Neuronal stem cell (in vitro differentiated cells): ENCODE measurements around the gene STK32C.
A peak's percentile ranks its signal among the peaks of the same experiment; 100 is the strongest.

Source experiments
- DNase-seq: peaks from one replicate; pipeline ENCODE4 v3.0.0-alpha.2; 2013; ENCODE audit warnings: low spot score
- H2AFZ ChIP-seq: one replicate; pipeline ENCODE4 v1.6.1; 2013; ENCODE audit warnings: mild to moderate bottlenecking, low read length, inconsistent platforms
- H2AK5ac ChIP-seq: 2 replicates; pipeline ENCODE4 v1.6.1; 2013; ENCODE audit warnings: low read depth, mild to moderate bottlenecking, inconsistent platforms, low read length, moderate library complexity, mixed read lengths
- H2BK120ac ChIP-seq: 2 replicates; pipeline ENCODE4 v1.6.1; 2013; ENCODE audit warnings: low read depth, mild to moderate bottlenecking, inconsistent platforms, low read length, moderate library complexity, mixed read lengths
- H2BK12ac ChIP-seq: one replicate; pipeline ENCODE4 v1.6.1; 2013; ENCODE audit warnings: low read length, inconsistent platforms
- H2BK15ac ChIP-seq: 2 replicates; pipeline ENCODE4 v1.6.1; 2013; ENCODE audit warnings: mild to moderate bottlenecking, low read length, inconsistent platforms, mixed read lengths
- H2BK5ac ChIP-seq: one replicate; pipeline ENCODE4 v1.6.1; 2013; ENCODE audit warnings: inconsistent platforms, mild to moderate bottlenecking, low read length, moderate library complexity
- H3K14ac ChIP-seq: one replicate; pipeline ENCODE4 v1.6.1; 2013; ENCODE audit warnings: low read length, inconsistent platforms
- H3K18ac ChIP-seq: 2 replicates; pipeline ENCODE4 v1.6.1; 2013; ENCODE audit warnings: low read length, inconsistent platforms
- H3K23ac ChIP-seq: 2 replicates; pipeline ENCODE4 v1.6.1; 2013; ENCODE audit warnings: low read depth, mild to moderate bottlenecking, mixed read lengths, low read length, inconsistent platforms; ENCODE audit not compliant: poor library complexity
- H3K27ac ChIP-seq: replicated peaks from 3 replicates; pipeline ENCODE4 v1.5.1; 2013; ENCODE audit warnings: low read length, inconsistent platforms
- H3K27me3 ChIP-seq, 3 experiments: 2 replicates each; pipeline ENCODE4 v1.6.1; 2013; ENCODE audit warnings: low read length in 3 of 3, mild to moderate bottlenecking in 2 of 3, inconsistent platforms in 1 of 3, low read depth in 1 of 3, mixed read lengths in 1 of 3, moderate library complexity in 1 of 3; ENCODE audit not compliant: control insufficient read depth in 3 of 3, insufficient read depth in 3 of 3
- H3K36me3 ChIP-seq, 2 donors: replicated peaks in 1 of 2; 2 replicates each; pipeline ENCODE4 v1.6.1; 2013; ENCODE audit warnings: low read length in 2 of 2; ENCODE audit not compliant: control insufficient read depth in 2 of 2, insufficient read depth in 2 of 2
- H3K4ac ChIP-seq: 2 replicates; pipeline ENCODE4 v1.6.1; 2013; ENCODE audit warnings: inconsistent platforms, mild to moderate bottlenecking, low read length, moderate library complexity
- H3K4me1 ChIP-seq, 2 donors: 1 replicate in 1 of 2; 2 replicates in 1 of 2; pipeline ENCODE4 v1.6.1; 2013; ENCODE audit warnings: low read length in 2 of 2, low read depth in 1 of 2; ENCODE audit not compliant: control insufficient read depth in 2 of 2, insufficient read depth in 1 of 2
- H3K4me2 ChIP-seq: one replicate; pipeline ENCODE4 v1.6.1; 2013; ENCODE audit warnings: mild to moderate bottlenecking, low read length, inconsistent platforms; ENCODE audit not compliant: insufficient read depth, poor library complexity, severe bottlenecking
- H3K4me3 ChIP-seq, 2 donors: 2 replicates each; pipeline ENCODE4 v1.5.1; 2013; ENCODE audit warnings: low read length in 2 of 2, mild to moderate bottlenecking in 2 of 2, inconsistent platforms in 1 of 2, moderate library complexity in 1 of 2
- H3K79me1 ChIP-seq: one replicate; pipeline ENCODE4 v1.6.1; 2013; ENCODE audit warnings: low read depth, mild to moderate bottlenecking, inconsistent platforms, low read length, moderate library complexity
- H3K9ac ChIP-seq: one replicate; pipeline ENCODE4 v1.6.1; 2013; ENCODE audit warnings: mild to moderate bottlenecking, low read depth, low read length, inconsistent platforms; ENCODE audit not compliant: poor library complexity
- H3K9me3 ChIP-seq, 2 donors: replicated peaks in 1 of 2; 2 replicates each; pipeline versions ENCODE3 to v1.6.1; 2013; ENCODE audit warnings: low read length in 2 of 2, mild to moderate bottlenecking in 2 of 2, inconsistent platforms in 1 of 2, low read depth in 1 of 2, mixed read lengths in 1 of 2, moderate library complexity in 1 of 2; ENCODE audit not compliant: control insufficient read depth in 2 of 2, insufficient read depth in 1 of 2
- H4K8ac ChIP-seq: one replicate; pipeline ENCODE4 v1.6.1; 2013; ENCODE audit warnings: low read depth, mild to moderate bottlenecking, inconsistent platforms, low read length, moderate library complexity
- H4K91ac ChIP-seq: one replicate; pipeline ENCODE4 v1.6.1; 2013; ENCODE audit warnings: low read length, low read depth, mild to moderate bottlenecking, inconsistent platforms; ENCODE audit not compliant: poor library complexity
- WGBS, 2 donors: extraction: QIAGEN DNeasy Blood & Tissue Kit; methylation state at CpG; one replicate each; pipeline ENCODE4 v1.1.7; 2013; ENCODE audit warnings: missing lambda C conversion rate in 2 of 2, mixed read lengths in 1 of 2; ENCODE audit not compliant: insufficient read length in 2 of 2, insufficient replicate concordance in 1 of 2; ENCODE audit errors: extremely low coverage in 2 of 2; 5-methylcytosine and 5-hydroxymethylcytosine counted together

Gene STK32C

DNA sequence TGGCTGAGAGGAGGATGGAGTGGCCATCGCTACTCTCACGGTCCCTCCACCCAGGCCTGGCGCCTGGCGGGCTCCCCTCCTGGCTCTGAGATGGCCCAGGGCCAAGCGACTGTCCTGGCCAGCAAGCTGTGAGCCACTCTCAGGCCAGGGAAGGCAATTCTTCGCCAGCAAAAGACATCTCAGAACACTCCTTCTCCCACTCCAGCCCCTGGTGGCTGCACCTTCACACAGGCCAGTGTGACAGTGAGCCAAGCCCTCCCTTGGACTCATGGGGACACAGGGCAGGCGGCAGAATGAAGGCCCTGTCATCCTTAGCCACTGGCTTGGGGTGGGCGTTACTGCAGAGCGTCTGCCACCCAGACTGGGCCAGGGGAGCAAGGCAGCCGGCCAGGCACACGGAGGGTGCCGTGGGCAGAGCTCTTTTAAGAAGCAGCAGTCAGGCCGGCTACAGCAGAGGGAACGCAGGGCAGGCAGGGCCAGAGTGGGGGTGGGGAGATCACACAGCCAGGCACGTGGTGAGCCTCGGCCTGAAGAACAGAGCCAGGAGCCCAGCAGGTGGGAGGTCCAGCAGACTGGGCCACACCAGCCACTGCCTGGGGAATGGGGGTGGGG, 14.4 kb downstream of the STK32C start:
- no peak overlapping the region for H2BK120ac ChIP-seq
- H2AFZ ChIP-seq: peak overlapping the region; percentile 75
- no peak overlapping the region for H3K4ac ChIP-seq
- H3K4me1 ChIP-seq: peaks cover 12 to 18% of the 10 kb centered on the region in 2 donors
- H3K79me1 ChIP-seq: no peaks in the 10 kb centered on the region
- no peak overlapping the region for H3K14ac ChIP-seq
- DNase-seq: no peak
- no peaks in the 10 kb centered on the region for H3K36me3 ChIP-seq
- peak overlapping the region; percentile 87 for H3K18ac ChIP-seq
- H2AK5ac ChIP-seq: no peak overlapping the region
- no peak overlapping the region for H4K91ac ChIP-seq
- H3K27me3 ChIP-seq: no peaks in the 10 kb centered on the region
- no peak overlapping the region for H3K27ac ChIP-seq
- H2BK5ac ChIP-seq: no peak overlapping the region
- H3K9me3 ChIP-seq: no peaks in the 10 kb centered on the region
- no peak overlapping the region for H4K8ac ChIP-seq
- peak overlapping the region; percentile 53 for H3K9ac ChIP-seq
- no CpG with 5 or more reads among the region's 16 CpGs for WGBS, 2 donors
- H2BK15ac ChIP-seq: no peak overlapping the region
- H3K4me2 ChIP-seq: no peak overlapping the region
- H3K23ac ChIP-seq: peak overlapping the region; percentile 46
- H2BK12ac ChIP-seq: no peak overlapping the region
- H3K4me3 ChIP-seq: peak overlapping the region in 1 of 2 donors; percentile 46

- H3K18ac ChIP-seq: peak overlapping the region; percentile 60
- no peak overlapping the region for H2AFZ ChIP-seq
- H3K14ac ChIP-seq: peak overlapping the region; percentile 25
- no peak overlapping the region for H2BK12ac ChIP-seq
- no peak overlapping the region for H2BK15ac ChIP-seq
- no peak overlapping the region for H3K4me3 ChIP-seq
- peaks cover 12% of the 10 kb centered on the region in 2 donors for H3K4me1 ChIP-seq
- H4K8ac ChIP-seq: no peak overlapping the region
- H3K27me3 ChIP-seq: no peaks in the 10 kb centered on the region
- H2AK5ac ChIP-seq: no peak overlapping the region
- H3K4ac ChIP-seq: no peak overlapping the region
- H3K27ac ChIP-seq: no peak overlapping the region
- DNase-seq: no peak
- no peak overlapping the region for H2BK120ac ChIP-seq
- no CpG with 5 or more reads among the region's 30 CpGs for WGBS, 2 donors
- H3K36me3 ChIP-seq: no peaks in the 10 kb centered on the region
- no peak overlapping the region for H3K4me2 ChIP-seq
- H3K23ac ChIP-seq: peak overlapping the region; percentile 46
- H2BK5ac ChIP-seq: no peak overlapping the region
- no peak overlapping the region for H4K91ac ChIP-seq
- H3K9ac ChIP-seq: no peak overlapping the region
- no peaks in the 10 kb centered on the region for H3K9me3 ChIP-seq
- H3K79me1 ChIP-seq: no peaks in the 10 kb centered on the region
Observed at GRCh38 chr10:132292287-132293200, 15.2 kb downstream of the STK32C start.

- Histone ChIP-seq H3K14ac (no peak overlapping the region), H2AFZ (no peak overlapping the region), H3K4ac (no peak overlapping the region), H2BK120ac (no peak overlapping the region), H3K27ac (no peak overlapping the region), H4K91ac (no peak overlapping the region), H3K4me2 (no peak overlapping the region), H2AK5ac (no peak overlapping the region), H3K79me1 (no peaks in the 10 kb centered on the region), H3K9ac (no peak overlapping the region), H3K4me3 (no peak overlapping the region), H3K4me1 (peaks cover 12% of the 10 kb centered on the region in 2 donors), H3K23ac (no peak overlapping the region), H3K27me3 (no peaks in the 10 kb centered on the region), H3K36me3 (no peaks in the 10 kb centered on the region), H2BK15ac (no peak overlapping the region), H3K9me3 (no peaks in the 10 kb centered on the region), H3K18ac (no peak overlapping the region), H4K8ac (no peak overlapping the region), H2BK12ac (no peak overlapping the region), H2BK5ac (no peak overlapping the region)
- no peak for DNase-seq
- no CpG with 5 or more reads among the region's 5 CpGs for WGBS, 2 donors
Observed at GRCh38 chr10:132291826-132292225, 15.9 kb downstream of the STK32C start.

DNA sequence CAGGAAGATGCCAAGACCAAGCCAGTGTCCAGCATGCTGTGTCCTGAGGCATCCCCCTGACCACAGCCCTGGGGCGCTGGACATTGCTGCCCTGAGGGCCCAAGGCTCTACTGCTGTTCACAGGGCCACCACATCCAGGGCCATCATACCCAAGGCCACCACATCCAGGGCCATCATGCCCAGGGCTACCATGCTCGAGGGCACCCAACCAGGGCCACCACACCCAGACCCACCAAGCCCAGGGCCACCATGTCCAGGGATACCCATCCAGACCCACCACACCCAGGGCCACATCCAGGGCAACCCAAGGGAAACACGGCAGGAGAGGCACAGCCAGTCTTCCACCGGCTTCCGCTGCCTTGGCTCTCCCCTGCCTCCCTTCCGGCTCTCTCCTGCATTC, 17.1 kb downstream of the STK32C start:
- Histone ChIP-seq H2BK12ac (no peak overlapping the region), H3K4me2 (no peak overlapping the region), H2AK5ac (no peak overlapping the region), H2BK15ac (no peak overlapping the region), H3K4ac (no peak overlapping the region), H3K23ac (no peak overlapping the region), H2AFZ (no peak overlapping the region), H3K9me3 (no peaks in the 10 kb centered on the region), H3K18ac (no peak overlapping the region), H2BK5ac (no peak overlapping the region), H3K36me3 (no peaks in the 10 kb centered on the region), H3K27ac (no peak overlapping the region), H3K27me3 (no peaks in the 10 kb centered on the region), H4K91ac (no peak overlapping the region), H3K9ac (no peak overlapping the region), H3K4me3 (peak overlapping the region in 1 of 2 donors; percentile 15), H4K8ac (no peak overlapping the region), H2BK120ac (no peak overlapping the region), H3K14ac (no peak overlapping the region), H3K4me1 (peaks cover 12% of the 10 kb centered on the region in 2 donors), H3K79me1 (no peaks in the 10 kb centered on the region)
- no CpG with 5 or more reads among the region's 6 CpGs for WGBS, 2 donors
- no peak for DNase-seq
